HEK293T (cell line): ENCODE results near the gene ANKS1B.

Source experiments
- ARNT ChIP-seq: fragments of 450-650 bp; IDR thresholded peaks from 2 replicates; pipeline ENCODE4 v1.6.1; 2017; ENCODE audit warnings: mild to moderate bottlenecking
- BHLHE40 ChIP-seq: fragments of 450-650 bp; IDR thresholded peaks from 2 replicates; pipeline ENCODE4 v1.6.1; 2016; ENCODE audit warnings: mild to moderate bottlenecking, moderate library complexity, borderline replicate concordance
- CTBP1 ChIP-seq: fragments of 450-650 bp; IDR thresholded peaks from 2 replicates; pipeline ENCODE4 v1.6.1; 2016; ENCODE audit warnings: borderline replicate concordance
- ELF4 ChIP-seq: fragments of 450-650 bp; IDR thresholded peaks from 2 replicates; pipeline ENCODE4 v1.6.1; 2017; ENCODE audit warnings: antibody characterized with exemption
- FOXA1 ChIP-seq: fragments of 450-650 bp; IDR thresholded peaks from 2 replicates; pipeline ENCODE4 v1.6.1; 2016; ENCODE audit warnings: mild to moderate bottlenecking
- FOXK2 ChIP-seq: fragments of 450-650 bp; IDR thresholded peaks from 2 replicates; pipeline ENCODE4 v1.6.1; 2016; ENCODE audit warnings: mild to moderate bottlenecking
- FOXM1 ChIP-seq: fragments of 450-650 bp; IDR thresholded peaks from 2 replicates; pipeline ENCODE4 v1.6.1; 2017; ENCODE audit warnings: mild to moderate bottlenecking, borderline replicate concordance
- HDGF ChIP-seq: fragments of 450-650 bp; IDR thresholded peaks from 2 replicates; pipeline ENCODE4 v1.6.1; 2017; ENCODE audit warnings: antibody characterized with exemption, borderline replicate concordance
- NFRKB ChIP-seq: fragments of 450-650 bp; IDR thresholded peaks from 2 replicates; pipeline ENCODE4 v1.6.1; 2016; ENCODE audit warnings: mild to moderate bottlenecking, moderate library complexity
- SP1 ChIP-seq: fragments of 450-650 bp; IDR thresholded peaks from 2 replicates; pipeline ENCODE4 v1.6.1; 2017
- SUZ12 ChIP-seq: fragments of 450-650 bp; IDR thresholded peaks from 2 replicates; pipeline ENCODE4 v1.6.1; 2016; ENCODE audit warnings: mild to moderate bottlenecking
- TARDBP ChIP-seq: fragments of 450-650 bp; IDR thresholded peaks from 2 replicates; pipeline ENCODE4 v1.6.1; 2016
- ZNF384 ChIP-seq: fragments of 450-650 bp; IDR thresholded peaks from 2 replicates; pipeline ENCODE4 v1.6.1; 2016
- TF ChIP-seq, protein P1 (sequence below): fragments of 450-650 bp; IDR thresholded peaks from 2 replicates; pipeline ENCODE4 v1.6.1; 2016

DNA sequence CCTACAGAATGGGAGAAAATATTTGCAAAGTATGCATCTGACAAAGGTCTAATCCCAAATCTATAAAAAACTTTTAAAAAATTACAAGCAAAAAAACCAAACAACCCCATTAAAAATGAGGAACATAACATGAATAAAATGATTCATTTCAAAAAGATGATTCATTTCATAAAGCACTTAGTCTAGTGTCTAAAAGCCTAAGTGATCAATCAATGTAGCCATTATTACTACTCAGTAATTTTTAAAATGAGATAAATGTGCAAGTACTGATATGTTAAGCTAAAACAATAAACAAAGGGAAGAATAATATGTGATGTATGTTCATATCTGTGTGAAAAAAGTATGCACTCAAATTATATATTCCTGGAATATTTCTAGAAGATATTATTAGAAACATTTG is 456.3 kb downstream of the ANKS1B start:
- TF ChIP-seq SUZ12 (no peak), FOXM1 (no peak), ARNT (no peak), ZNF384 (no peak), SP1 (no peak), BHLHE40 (no peak), ELF4 (no peak), HDGF (no peak), FOXK2 (no peak), TARDBP (no peak), CTBP1 (no peak), FOXA1 (no peak), NFRKB (no peak)
- TF ChIP-seq, protein P1, sequence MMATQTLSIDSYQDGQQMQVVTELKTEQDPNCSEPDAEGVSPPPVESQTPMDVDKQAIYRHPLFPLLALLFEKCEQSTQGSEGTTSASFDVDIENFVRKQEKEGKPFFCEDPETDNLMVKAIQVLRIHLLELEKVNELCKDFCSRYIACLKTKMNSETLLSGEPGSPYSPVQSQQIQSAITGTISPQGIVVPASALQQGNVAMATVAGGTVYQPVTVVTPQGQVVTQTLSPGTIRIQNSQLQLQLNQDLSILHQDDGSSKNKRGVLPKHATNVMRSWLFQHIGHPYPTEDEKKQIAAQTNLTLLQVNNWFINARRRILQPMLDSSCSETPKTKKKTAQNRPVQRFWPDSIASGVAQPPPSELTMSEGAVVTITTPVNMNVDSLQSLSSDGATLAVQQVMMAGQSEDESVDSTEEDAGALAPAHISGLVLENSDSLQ, result no peak
